IPS-18a (cell line): ENCODE data around the gene PMAIP1.

Experiments used
- H3K27ac ChIP-seq: one replicate; pipeline ENCODE4 v1.5.1; 2013; ENCODE audit warnings: low read length
- H3K27me3 ChIP-seq: one replicate; pipeline ENCODE4 v1.6.1; 2013; ENCODE audit warnings: mild to moderate bottlenecking, low read length; ENCODE audit not compliant: control insufficient read depth, insufficient read depth
- H3K36me3 ChIP-seq: one replicate; pipeline ENCODE4 v1.6.1; 2013; ENCODE audit warnings: low read depth, low read length; ENCODE audit not compliant: control insufficient read depth
- H3K4me1 ChIP-seq: one replicate; pipeline ENCODE4 v1.6.1; 2013; ENCODE audit warnings: low read depth, low read length; ENCODE audit not compliant: control insufficient read depth
- H3K4me3 ChIP-seq: one replicate; pipeline ENCODE4 v1.5.1; 2013; ENCODE audit warnings: low read length
- H3K9ac ChIP-seq: one replicate; pipeline ENCODE4 v1.6.1; 2013; ENCODE audit warnings: mild to moderate bottlenecking, low read length, moderate library complexity
- H3K9me3 ChIP-seq: one replicate; pipeline ENCODE4 v1.6.1; 2013; ENCODE audit warnings: low read depth, low read length; ENCODE audit not compliant: control insufficient read depth

Gene PMAIP1

GRCh38 chr18:59918997-59919396 is 19.2 kb downstream of the PMAIP1 start:
- H3K9ac ChIP-seq = no peak overlapping the region
- no peak overlapping the region for H3K4me3 ChIP-seq
- no peaks in the 10 kb centered on the region for H3K27me3 ChIP-seq
- H3K27ac ChIP-seq = no peak overlapping the region
- H3K9me3 ChIP-seq = no peaks in the 10 kb centered on the region
- H3K36me3 ChIP-seq = no peaks in the 10 kb centered on the region
- peaks cover 6% of the 10 kb centered on the region for H3K4me1 ChIP-seq

DNA sequence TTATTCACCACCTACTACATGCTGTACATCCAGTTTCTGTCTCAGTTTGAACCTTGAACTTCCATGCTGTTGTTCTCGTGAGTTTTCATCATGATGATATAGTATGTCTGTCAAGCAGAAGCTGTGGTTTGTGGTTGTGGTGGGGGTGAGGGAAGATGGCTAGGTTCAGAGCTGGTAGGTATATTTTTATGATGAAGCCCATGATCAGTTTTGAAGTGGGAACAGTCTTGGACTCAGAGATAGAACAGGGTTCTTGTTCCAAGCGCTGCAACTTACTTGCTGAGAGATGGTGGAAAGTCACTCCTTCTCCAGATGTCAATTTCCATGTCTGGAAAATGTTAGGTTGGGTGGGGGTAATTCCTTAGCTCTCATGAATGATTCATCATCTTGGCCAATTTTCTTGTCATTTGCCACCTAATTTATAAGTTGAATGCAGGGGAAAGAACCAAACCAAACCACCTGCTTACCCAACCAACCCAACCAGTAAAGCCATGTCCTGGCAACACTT is 21.6 kb downstream of the PMAIP1 start:
- Histone ChIP-seq H3K4me3 (no peak overlapping the region), H3K36me3 (no peaks in the 10 kb centered on the region), H3K27me3 (no peaks in the 10 kb centered on the region), H3K27ac (no peak overlapping the region), H3K9me3 (no peaks in the 10 kb centered on the region), H3K9ac (no peak overlapping the region), H3K4me1 (peaks cover 6% of the 10 kb centered on the region)

DNA sequence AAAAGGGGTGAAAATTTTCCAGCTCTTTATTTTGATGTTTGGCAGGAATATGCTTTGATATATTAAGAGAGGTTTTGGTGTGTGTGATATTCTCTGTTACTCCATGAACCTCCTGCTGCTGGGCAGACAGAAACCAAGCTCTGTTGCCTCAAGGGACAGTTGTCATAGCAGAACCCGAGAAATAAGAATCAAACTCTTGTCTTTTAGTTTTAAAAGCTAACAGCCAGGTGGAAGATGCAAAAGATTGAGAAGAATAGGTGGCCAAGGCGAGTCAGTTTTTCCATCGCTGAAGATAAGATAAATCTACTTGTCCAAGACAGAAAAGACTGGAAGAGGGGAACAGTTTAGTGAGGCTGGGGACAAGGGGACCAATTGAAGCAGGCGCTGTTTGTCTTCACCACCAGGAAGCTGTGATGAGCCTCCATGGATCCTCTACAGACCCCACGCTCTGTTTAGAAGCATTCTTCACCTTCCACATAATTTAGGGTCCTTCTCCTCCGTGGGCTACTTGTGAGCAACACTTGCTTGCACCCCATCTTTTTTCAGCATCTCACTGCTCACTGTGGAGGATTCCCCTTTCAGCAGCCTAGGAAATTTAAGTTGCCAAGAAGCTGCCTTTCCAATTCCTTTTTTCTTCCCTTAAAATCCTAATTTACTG is 23.9 kb downstream of the PMAIP1 start:
- Histone ChIP-seq H3K4me1 (no peaks in the 10 kb centered on the region), H3K9ac (no peak overlapping the region), H3K4me3 (no peak overlapping the region), H3K9me3 (no peaks in the 10 kb centered on the region), H3K27ac (no peak overlapping the region), H3K36me3 (no peaks in the 10 kb centered on the region), H3K27me3 (no peaks in the 10 kb centered on the region)

DNA sequence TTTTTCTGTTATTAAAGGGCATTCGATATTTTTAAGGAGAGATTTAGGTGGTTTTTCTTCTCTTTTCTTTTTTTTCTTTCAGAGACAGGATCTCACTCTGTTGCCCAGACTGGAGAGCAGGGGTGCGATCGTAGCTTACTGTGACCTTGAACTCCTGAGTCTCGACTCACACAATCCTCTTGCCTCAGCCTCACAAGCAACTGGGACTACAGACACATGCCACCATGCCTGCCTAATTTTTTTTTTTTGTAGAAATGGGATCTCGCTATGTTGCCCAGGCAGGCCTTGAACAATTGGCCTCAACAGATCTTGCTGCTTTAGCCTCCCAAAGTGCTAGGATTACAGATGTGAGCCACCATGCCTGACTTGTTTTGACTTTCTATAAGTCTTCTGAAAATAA is 26.3 kb downstream of the PMAIP1 start:
- no peaks in the 10 kb centered on the region for H3K9me3 ChIP-seq
- H3K4me1 ChIP-seq = no peaks in the 10 kb centered on the region
- H3K4me3 ChIP-seq = no peak overlapping the region
- H3K9ac ChIP-seq = no peak overlapping the region
- no peaks in the 10 kb centered on the region for H3K36me3 ChIP-seq
- H3K27ac ChIP-seq = no peak overlapping the region
- no peaks in the 10 kb centered on the region for H3K27me3 ChIP-seq

DNA sequence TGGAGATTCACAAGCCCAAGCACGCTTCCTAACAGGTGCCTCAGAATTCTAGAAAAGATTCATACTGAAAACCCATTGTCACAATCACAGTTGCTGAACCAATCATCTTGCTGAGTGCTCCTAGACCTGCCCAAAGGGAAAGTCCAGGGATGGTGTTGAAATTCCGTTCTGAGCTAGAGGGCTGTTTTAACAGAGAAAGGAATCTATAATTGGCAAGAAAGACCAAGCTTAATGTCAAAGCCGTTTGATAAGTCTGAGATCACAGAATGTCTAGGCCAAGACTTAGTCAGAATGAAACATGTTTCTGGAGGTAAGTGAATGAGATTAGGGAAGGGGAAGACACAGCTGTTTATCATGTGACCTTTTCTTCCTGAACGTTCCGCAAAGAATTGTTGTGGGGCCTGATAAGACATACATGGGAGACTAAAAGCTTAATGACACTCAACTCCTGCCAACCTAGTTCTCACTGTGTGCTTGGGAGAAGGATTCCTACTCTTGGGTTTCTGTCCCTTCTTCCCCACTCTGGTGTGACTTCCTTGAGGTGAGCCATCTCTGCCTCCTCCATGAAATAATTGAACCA is 27.5 kb downstream of the PMAIP1 start:
- no peaks in the 10 kb centered on the region for H3K4me1 ChIP-seq
- H3K9me3 ChIP-seq = no peaks in the 10 kb centered on the region
- no peaks in the 10 kb centered on the region for H3K36me3 ChIP-seq
- H3K4me3 ChIP-seq = no peak overlapping the region
- H3K9ac ChIP-seq = no peak overlapping the region
- no peak overlapping the region for H3K27ac ChIP-seq
- H3K27me3 ChIP-seq = no peaks in the 10 kb centered on the region

GRCh38 chr18:59928201-59928600 is 28.4 kb downstream of the PMAIP1 start:
- Histone ChIP-seq H3K4me1 (no peaks in the 10 kb centered on the region), H3K36me3 (no peaks in the 10 kb centered on the region), H3K27ac (no peak overlapping the region), H3K27me3 (no peaks in the 10 kb centered on the region), H3K9me3 (no peaks in the 10 kb centered on the region), H3K9ac (no peak overlapping the region), H3K4me3 (no peak overlapping the region)

- Histone ChIP-seq H3K9me3 (no peaks in the 10 kb centered on the region), H3K36me3 (no peaks in the 10 kb centered on the region), H3K27me3 (no peaks in the 10 kb centered on the region), H3K27ac (no peak overlapping the region), H3K9ac (no peak overlapping the region), H3K4me3 (no peak overlapping the region), H3K4me1 (no peaks in the 10 kb centered on the region)
Observed at GRCh38 chr18:59929621-59930295, 30.0 kb downstream of the PMAIP1 start.

GRCh38 chr18:59932401-59932800 is 32.6 kb downstream of the PMAIP1 start:
- Histone ChIP-seq H3K36me3 (no peaks in the 10 kb centered on the region), H3K4me3 (no peak overlapping the region), H3K27ac (no peak overlapping the region), H3K9me3 (no peaks in the 10 kb centered on the region), H3K9ac (no peak overlapping the region), H3K4me1 (no peaks in the 10 kb centered on the region), H3K27me3 (no peaks in the 10 kb centered on the region)

DNA sequence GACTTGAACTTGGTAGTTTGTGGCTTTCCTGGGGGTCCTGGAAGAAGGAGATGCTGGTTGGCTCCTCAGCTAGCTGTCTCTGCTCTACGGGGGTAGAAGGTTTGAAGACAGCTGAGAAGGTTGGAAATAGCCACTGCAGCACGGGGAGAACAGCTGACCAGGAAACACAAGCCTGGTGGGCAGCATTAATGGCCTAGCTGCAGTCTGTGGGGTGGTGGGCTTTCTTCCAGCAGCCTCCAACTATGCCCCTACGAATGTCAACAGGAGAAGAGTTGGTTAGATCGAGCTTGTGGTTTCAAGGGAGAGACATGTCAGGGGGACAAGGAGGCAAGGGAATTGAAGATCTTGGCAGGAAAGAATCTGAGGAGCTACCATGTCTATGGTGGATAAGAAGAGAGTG is 38.9 kb downstream of the PMAIP1 start:
- H3K36me3 ChIP-seq = no peaks in the 10 kb centered on the region
- no peaks in the 10 kb centered on the region for H3K27me3 ChIP-seq
- H3K27ac ChIP-seq = no peak overlapping the region
- H3K9me3 ChIP-seq = no peaks in the 10 kb centered on the region
- H3K9ac ChIP-seq = no peak overlapping the region
- no peaks in the 10 kb centered on the region for H3K4me1 ChIP-seq
- H3K4me3 ChIP-seq = no peak overlapping the region

DNA sequence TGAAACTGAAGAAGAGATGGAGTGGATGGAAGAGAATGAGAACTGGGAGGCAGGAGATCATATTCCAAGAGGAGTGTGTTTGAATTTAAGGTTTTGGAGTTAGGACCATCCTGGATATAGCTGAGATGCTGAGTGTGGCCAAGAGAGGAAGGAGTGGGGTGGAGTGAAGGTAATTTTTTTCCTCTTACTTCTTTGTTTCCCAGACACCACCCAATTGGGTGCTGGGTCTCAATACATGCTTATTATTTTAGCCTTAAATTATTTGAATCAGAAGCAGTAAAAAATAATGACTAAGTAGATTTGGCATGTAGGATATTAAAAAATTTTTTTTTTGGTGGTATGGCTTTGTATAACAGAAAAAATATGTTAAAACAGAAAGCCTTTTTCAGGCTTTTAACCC is 39.3 kb downstream of the PMAIP1 start:
- Histone ChIP-seq H3K36me3 (no peaks in the 10 kb centered on the region), H3K9ac (no peak overlapping the region), H3K9me3 (no peaks in the 10 kb centered on the region), H3K27ac (no peak overlapping the region), H3K4me3 (no peak overlapping the region), H3K27me3 (no peaks in the 10 kb centered on the region), H3K4me1 (no peaks in the 10 kb centered on the region)

GRCh38 chr18:59940068-59940467 is 40.3 kb downstream of the PMAIP1 start:
- no peak overlapping the region for H3K27ac ChIP-seq
- H3K9me3 ChIP-seq = no peaks in the 10 kb centered on the region
- no peak overlapping the region for H3K9ac ChIP-seq
- H3K4me1 ChIP-seq = no peaks in the 10 kb centered on the region
- no peaks in the 10 kb centered on the region for H3K27me3 ChIP-seq
- H3K36me3 ChIP-seq = no peaks in the 10 kb centered on the region
- no peak overlapping the region for H3K4me3 ChIP-seq

- Histone ChIP-seq H3K36me3 (no peaks in the 10 kb centered on the region), H3K9ac (no peak overlapping the region), H3K4me3 (no peak overlapping the region), H3K27ac (no peak overlapping the region), H3K4me1 (no peaks in the 10 kb centered on the region), H3K9me3 (no peaks in the 10 kb centered on the region), H3K27me3 (no peaks in the 10 kb centered on the region)
Observed at GRCh38 chr18:59941331-59941730, 41.5 kb downstream of the PMAIP1 start.
